ENCODE data around the gene IL1F10.

The IL1F10 gene

DNA sequence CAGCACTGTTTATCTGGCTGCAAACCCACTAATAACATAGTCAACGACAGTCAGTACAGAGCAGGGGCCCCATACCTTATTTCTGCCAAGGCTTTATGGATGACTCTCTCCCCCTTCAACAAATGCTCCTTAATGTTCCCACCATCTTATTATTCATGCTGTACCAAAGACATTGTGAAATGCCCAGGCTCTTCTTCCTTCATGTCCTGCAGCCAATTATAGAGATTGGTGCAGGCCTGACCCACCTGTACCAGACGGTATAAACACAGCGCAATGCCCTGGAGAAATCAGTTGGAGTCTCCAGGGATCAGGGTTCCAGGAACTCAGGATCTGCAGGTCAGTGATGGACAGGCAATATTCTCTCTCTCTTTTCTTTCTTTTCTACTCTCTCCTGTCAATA is at the start of gene IL1F10:
IL1F10 (plus strand) TSS at position 290 of the 400 bp plus-strand sequence. CDS start 4,769 bp downstream, outside the sequence.
- DNase-seq (ENCODE audit: low read depth, low spot score), result no peak
- H3K27ac ChIP-seq, result peak within 1 kb of the TSS; percentile 64

DNA sequence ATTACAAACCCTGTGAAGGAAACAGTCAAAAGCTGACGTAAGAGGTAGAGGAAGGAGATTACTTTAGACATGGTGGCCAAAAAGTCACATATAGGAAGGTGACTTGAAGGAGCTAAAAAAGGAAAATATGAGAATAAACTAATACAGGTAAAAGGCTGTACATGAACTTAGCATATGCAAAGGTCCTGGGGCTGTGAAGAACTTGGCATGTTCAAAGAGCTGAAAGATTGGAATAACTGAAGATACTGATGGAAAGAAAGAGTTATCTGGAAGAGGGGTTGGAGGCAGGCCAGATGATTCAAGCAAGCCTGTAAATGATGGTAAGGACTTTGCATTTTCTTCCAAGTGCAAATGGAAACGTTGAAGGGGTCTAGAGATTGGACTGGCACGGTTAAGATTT is 49.3 kb upstream of the IL1F10 start:
- DNase-seq (ENCODE audit: low read depth, low spot score), result no peak
- H3K27ac ChIP-seq, result no peak overlapping the region

DNA sequence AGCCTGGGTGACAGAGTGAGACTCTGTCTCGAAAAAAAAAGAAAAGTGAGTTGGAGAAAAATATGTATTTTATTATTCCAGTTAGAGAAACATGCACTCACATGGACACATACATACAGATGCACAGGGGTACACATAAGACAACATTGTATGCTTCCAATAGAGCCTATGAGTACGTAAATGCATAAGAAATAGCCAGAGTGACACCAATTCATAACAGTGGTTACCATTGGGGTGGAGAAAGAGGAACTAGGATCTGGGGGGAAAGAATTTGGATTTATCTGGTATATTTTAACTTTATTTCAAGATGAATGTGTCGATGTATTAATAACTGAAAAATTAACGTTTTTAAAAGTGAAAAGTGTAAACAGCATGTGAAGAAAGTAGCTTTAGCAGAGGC is 46.5 kb upstream of the IL1F10 start:
- no peak for DNase-seq (ENCODE audit: low read depth, low spot score)
- no peak overlapping the region for H3K27ac ChIP-seq

DNA sequence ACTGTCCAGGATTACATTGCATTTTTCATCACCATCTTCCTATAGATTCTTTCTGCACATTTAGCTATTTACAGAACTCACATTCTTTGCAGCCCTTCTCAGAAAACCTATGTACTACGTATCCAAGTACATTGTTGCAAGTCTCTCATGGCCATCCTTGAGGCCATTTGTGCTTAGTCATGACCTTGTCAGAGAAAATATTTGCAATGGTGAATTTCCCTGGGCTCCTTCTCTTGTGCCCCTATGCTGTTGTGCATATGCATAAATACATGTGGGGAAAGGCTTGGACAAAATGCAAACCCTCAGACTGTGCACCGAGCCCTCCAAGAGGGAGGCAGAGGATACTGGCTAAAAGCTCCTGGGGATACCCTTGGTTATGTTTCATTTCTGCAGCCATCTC is 43.0 kb upstream of the IL1F10 start:
- no peak for DNase-seq (ENCODE audit: low read depth, low spot score)
- H3K27ac ChIP-seq, result no peak overlapping the region

- no peak overlapping the region for H3K27ac ChIP-seq
- DNase-seq (ENCODE audit: low read depth, low spot score), result no peak
Observed at GRCh38 chr2:113025737-113026136, 42.0 kb upstream of the IL1F10 start.

DNA sequence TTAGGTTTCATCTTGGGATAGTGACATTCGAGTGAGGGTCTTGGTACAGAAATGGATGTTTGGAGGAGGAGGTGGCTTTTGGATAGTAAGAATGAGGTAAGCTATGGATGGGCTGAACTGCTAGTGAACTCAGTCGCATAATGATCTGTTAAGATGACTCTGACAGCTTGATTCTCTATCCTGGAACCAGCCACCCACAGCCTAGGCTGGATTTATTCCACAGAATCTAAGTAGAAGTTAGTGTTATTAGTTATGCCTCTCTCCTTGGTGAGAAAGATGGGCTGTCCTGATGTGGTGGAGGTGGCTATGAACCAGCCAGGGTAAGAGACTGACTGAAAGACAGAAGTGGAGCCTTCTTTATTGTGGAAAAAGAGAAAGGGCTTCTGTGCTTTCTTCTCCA is 40.1 kb upstream of the IL1F10 start:
- no peak for DNase-seq (ENCODE audit: low read depth, low spot score)

GRCh38 chr2:113028112-113028511 is 39.7 kb upstream of the IL1F10 start:
- H3K27ac ChIP-seq, result no peak overlapping the region
- no peak for DNase-seq (ENCODE audit: low read depth, low spot score)

More for the DNA sequence above, 40.1 kb upstream of the IL1F10 start:
- H3K27ac ChIP-seq, result no peak overlapping the region

- no peak for DNase-seq (ENCODE audit: low read depth, low spot score)
- H3K27ac ChIP-seq, result no peak overlapping the region
Observed at GRCh38 chr2:113032737-113033136, 35.0 kb upstream of the IL1F10 start.

GRCh38 chr2:113034016-113034415 is 33.8 kb upstream of the IL1F10 start:
- DNase-seq (ENCODE audit: low read depth, low spot score), result no peak
- H3K27ac ChIP-seq, result no peak overlapping the region

- no peak for DNase-seq (ENCODE audit: low read depth, low spot score)
- no peak overlapping the region for H3K27ac ChIP-seq
Observed at GRCh38 chr2:113036763-113037162, 31.0 kb upstream of the IL1F10 start.

GRCh38 chr2:113038291-113038690 is 29.5 kb upstream of the IL1F10 start:
- H3K27ac ChIP-seq, result no peak overlapping the region
- DNase-seq (ENCODE audit: low read depth, low spot score), result no peak

DNA sequence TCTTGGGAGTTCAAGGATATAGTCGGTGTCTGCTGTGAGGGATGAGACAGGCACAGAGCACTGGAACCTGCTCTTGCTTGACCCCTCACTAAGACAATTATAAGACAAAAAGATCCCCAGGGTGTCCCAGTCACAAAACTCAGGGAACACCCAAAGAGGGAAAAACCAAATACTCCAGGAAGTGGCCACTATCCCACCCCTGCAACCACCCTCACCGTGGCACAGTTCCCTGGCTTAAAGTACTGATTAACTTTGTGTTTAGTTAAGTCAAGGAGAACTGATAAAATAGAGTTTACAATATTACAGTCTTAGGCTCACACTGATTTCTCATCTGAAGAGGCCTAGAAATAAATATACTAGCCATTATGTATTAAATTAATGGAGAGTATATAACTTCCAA is 28.6 kb upstream of the IL1F10 start:
- H3K27ac ChIP-seq, result no peak overlapping the region
- DNase-seq (ENCODE audit: low read depth, low spot score), result no peak

DNA sequence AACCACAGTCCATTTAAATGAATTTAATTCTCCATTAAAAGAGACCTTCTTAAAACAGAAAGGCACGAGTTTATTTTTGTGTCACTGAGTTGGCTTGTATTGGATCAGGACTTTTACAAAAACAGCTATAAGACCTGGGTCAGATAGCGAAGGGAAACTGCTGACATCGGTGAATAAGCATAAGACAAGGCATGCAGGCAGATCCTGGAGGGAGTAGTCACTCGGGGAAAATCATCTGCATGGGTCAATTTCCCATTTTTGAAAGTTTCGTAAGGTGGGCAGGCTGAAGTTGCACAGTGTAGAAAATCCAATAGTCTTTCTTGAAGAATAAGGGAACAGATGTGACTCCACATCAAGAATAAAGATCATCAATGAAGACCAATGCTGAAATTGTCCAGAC is 28.1 kb upstream of the IL1F10 start:
- no peak for DNase-seq (ENCODE audit: low read depth, low spot score)

DNA sequence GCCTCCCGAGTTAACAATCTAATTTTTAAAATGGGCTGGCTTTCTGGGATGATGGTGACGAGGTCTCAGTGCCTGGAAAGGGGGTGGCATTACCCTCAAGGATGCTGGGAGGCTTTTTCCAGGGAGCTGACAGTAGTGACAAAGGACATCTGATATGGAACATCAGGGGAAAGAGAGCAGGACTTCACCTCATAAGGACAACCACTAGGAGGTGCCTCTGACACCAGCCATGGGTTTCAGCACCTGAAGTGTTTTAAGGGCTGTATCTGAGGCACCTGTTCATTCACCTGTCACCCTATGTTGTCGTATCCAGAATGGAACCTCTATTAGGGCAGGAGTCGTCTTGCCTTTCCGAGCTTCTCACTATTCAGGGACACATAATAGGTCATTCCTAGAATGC is 25.9 kb upstream of the IL1F10 start:
- no peak for DNase-seq (ENCODE audit: low read depth, low spot score)

More for the DNA sequence above, 28.1 kb upstream of the IL1F10 start:
- H3K27ac ChIP-seq, result no peak overlapping the region

GRCh38 chr2:113046465-113046864 is 21.3 kb upstream of the IL1F10 start:
- H3K27ac ChIP-seq, result no peak overlapping the region
- DNase-seq (ENCODE audit: low read depth, low spot score), result no peak

More for the DNA sequence above, 25.9 kb upstream of the IL1F10 start:
- no peak overlapping the region for H3K27ac ChIP-seq

- H3K27ac ChIP-seq, result no peak overlapping the region
- DNase-seq (ENCODE audit: low read depth, low spot score), result no peak
Observed at GRCh38 chr2:113050921-113051895, 16.6 kb upstream of the IL1F10 start.

GRCh38 chr2:113052396-113052917 is 15.3 kb upstream of the IL1F10 start, which contains the start of gene IL36B:
IL36B (minus strand) TSS chr2:113052867.
- DNase-seq (ENCODE audit: low read depth, low spot score), result no peak
- H3K27ac ChIP-seq, result peak within 1 kb of the TSS; percentile 49

DNA sequence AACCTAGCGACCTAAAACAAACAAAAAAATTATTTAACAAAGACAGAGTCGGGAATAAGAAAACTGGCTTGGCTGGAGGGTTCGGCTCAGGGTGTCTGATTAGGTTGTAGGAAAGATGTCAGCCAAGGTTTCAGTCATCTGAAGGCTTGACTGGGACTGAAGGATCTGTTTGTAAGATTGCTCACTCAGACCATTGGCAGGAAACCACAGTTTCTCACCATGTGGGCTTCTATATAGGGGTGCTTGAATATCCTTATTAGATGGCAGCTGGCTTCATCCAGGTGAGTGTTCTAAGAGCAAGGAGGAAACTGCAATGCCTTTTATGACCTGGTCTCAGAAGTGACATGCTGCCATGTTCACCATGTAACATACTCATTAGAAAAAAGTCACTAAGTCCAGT is 14.1 kb upstream of the IL1F10 start:
- peak overlapping the region; percentile 49 for H3K27ac ChIP-seq
- DNase-seq (ENCODE audit: low read depth, low spot score), result no peak

DNA sequence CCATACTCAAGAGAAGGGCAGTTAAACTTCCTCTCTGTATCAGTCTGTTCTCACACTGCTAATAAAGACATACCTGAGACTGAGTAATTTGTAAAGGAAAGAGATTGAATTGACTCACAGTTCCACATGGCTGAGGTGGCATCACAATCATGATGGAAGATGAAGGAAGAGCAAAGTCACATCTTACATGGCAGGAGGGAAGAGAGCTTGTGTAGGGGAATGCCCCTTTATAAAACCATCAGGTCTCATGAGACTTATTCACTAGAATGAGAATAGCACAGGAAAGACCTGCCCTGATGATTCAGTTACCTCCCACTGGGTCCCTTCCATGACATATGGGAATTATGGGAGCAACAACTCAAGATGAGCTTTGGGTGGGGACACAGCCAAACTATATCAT is 13.7 kb upstream of the IL1F10 start:
- H3K27ac ChIP-seq, result peak overlapping the region; percentile 49
- no peak for DNase-seq (ENCODE audit: low read depth, low spot score)

DNA sequence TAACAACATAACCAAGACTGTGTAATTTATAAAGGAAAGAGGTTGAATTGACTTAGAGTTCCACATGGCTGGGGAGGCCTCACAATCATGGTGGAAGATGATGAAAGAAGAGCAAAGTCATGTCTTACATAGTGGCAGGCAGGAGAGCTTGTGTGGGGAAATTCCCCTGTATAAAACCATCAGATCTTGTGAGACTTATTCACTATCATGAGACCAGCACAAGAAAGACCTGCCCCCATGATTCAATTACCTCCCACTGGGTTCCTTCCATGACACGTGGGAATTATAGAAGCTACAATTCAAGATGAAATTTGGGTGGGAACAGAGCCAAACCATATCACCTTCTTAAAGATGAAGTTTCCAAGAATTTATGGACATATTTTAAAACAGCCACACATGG is 11.2 kb upstream of the IL1F10 start:
- peak overlapping the region; percentile 25 for H3K27ac ChIP-seq
- DNase-seq (ENCODE audit: low read depth, low spot score), result no peak

- DNase-seq (ENCODE audit: low read depth, low spot score), result no peak
- peak overlapping the region; percentile 25 for H3K27ac ChIP-seq
Observed at GRCh38 chr2:113057117-113057516, 10.7 kb upstream of the IL1F10 start.
